ENCODE data around the gene ELOVL1.
"Not testable (repeated sequence)": the region's sequence is repeated elsewhere in the genome, so short reads cannot be mapped to it uniquely, and the experiment has no call there.

The ELOVL1 gene

GRCh38 chr1:43379476-43379875, 11.7 kb upstream of the ELOVL1 start:
- Histone ChIP-seq H3K4me1 (ENCODE audit: insufficient read depth, low read length) (no peaks in the 10 kb centered on the region), H3K9me3 (ENCODE audit: insufficient read depth, low read depth, low read length) (no peaks in the 10 kb centered on the region), H3K36me3 (ENCODE audit: insufficient read depth, low read length) (peaks cover 23% of the 10 kb centered on the region), H3K4me3 (ENCODE audit: low read length) (no peak overlapping the region), H3K9ac (ENCODE audit: low read depth, low read length) (no peak overlapping the region), H3K27ac (ENCODE audit: low read depth, low read length) (no peak overlapping the region), H3K27me3 (ENCODE audit: insufficient read depth, low read length) (no peaks in the 10 kb centered on the region)
- 97% methylated on average over 1 of the region's 1 CpG for WGBS

- Histone ChIP-seq H3K27me3 (ENCODE audit: insufficient read depth, low read length) (no peaks in the 10 kb centered on the region), H3K4me1 (ENCODE audit: insufficient read depth, low read length) (no peaks in the 10 kb centered on the region), H3K9ac (ENCODE audit: low read depth, low read length) (no peak overlapping the region), H3K36me3 (ENCODE audit: insufficient read depth, low read length) (peaks cover 7% of the 10 kb centered on the region; the same call in 1 of the 2 replicates), H3K9me3 (ENCODE audit: insufficient read depth, low read depth, low read length) (no peaks in the 10 kb centered on the region), H3K27ac (ENCODE audit: low read depth, low read length) (no peak overlapping the region), H3K4me3 (ENCODE audit: low read length) (no peak overlapping the region)
- WGBS = no CpG with 5 or more reads among the region's 1 CpG
Observed at GRCh38 chr1:43377831-43378230, 10.0 kb upstream of the ELOVL1 start.

GRCh38 chr1:43376723-43377235, 9.0 kb upstream of the ELOVL1 start:
- H3K36me3 ChIP-seq (ENCODE audit: insufficient read depth, low read length) = no peaks in the 10 kb centered on the region
- H3K9ac ChIP-seq (ENCODE audit: low read depth, low read length) = no peak overlapping the region
- 93% methylated on average over 7 of the region's 7 CpGs for WGBS
- no peak overlapping the region for H3K4me3 ChIP-seq (ENCODE audit: low read length)
- H3K4me1 ChIP-seq (ENCODE audit: insufficient read depth, low read length) = no peaks in the 10 kb centered on the region
- no peaks in the 10 kb centered on the region for H3K9me3 ChIP-seq (ENCODE audit: insufficient read depth, low read depth, low read length)
- H3K27ac ChIP-seq (ENCODE audit: low read depth, low read length) = no peak overlapping the region
- no peaks in the 10 kb centered on the region for H3K27me3 ChIP-seq (ENCODE audit: insufficient read depth, low read length)

- 84% methylated on average over 4 of the region's 4 CpGs for WGBS
Observed at GRCh38 chr1:43373066-43373940, 5.5 kb upstream of the ELOVL1 start.

GRCh38 chr1:43372172-43372571, 4.4 kb upstream of the ELOVL1 start:
- H3K36me3 ChIP-seq (ENCODE audit: insufficient read depth, low read length) = no peaks in the 10 kb centered on the region
- no peak overlapping the region for H3K27ac ChIP-seq (ENCODE audit: low read depth, low read length)
- peaks cover 6% of the 10 kb centered on the region for H3K4me1 ChIP-seq (ENCODE audit: insufficient read depth, low read length)
- no peak overlapping the region for H3K9ac ChIP-seq (ENCODE audit: low read depth, low read length)
- 90% methylated on average over 5 of the region's 5 CpGs for WGBS
- no peaks in the 10 kb centered on the region for H3K27me3 ChIP-seq (ENCODE audit: insufficient read depth, low read length)
- no peak overlapping the region for H3K4me3 ChIP-seq (ENCODE audit: low read length)
- H3K9me3 ChIP-seq (ENCODE audit: insufficient read depth, low read depth, low read length) = no peaks in the 10 kb centered on the region

More at GRCh38 chr1:43373066-43373940, 5.5 kb upstream of the ELOVL1 start:
- no peak overlapping the region for H3K4me3 ChIP-seq (ENCODE audit: low read length)
- H3K9ac ChIP-seq (ENCODE audit: low read depth, low read length) = no peak overlapping the region
- no peak overlapping the region for H3K27ac ChIP-seq (ENCODE audit: low read depth, low read length)
- H3K9me3 ChIP-seq (ENCODE audit: insufficient read depth, low read depth, low read length) = no peaks in the 10 kb centered on the region
- no peaks in the 10 kb centered on the region for H3K36me3 ChIP-seq (ENCODE audit: insufficient read depth, low read length)
- H3K27me3 ChIP-seq (ENCODE audit: insufficient read depth, low read length) = no peaks in the 10 kb centered on the region
- H3K4me1 ChIP-seq (ENCODE audit: insufficient read depth, low read length) = peaks cover 6% of the 10 kb centered on the region

- no peak overlapping the region for H3K27ac ChIP-seq (ENCODE audit: low read depth, low read length)
- H3K4me3 ChIP-seq (ENCODE audit: low read length) = no peak overlapping the region
- peaks cover 11% of the 10 kb centered on the region for H3K4me1 ChIP-seq (ENCODE audit: insufficient read depth, low read length)
- no peaks in the 10 kb centered on the region for H3K36me3 ChIP-seq (ENCODE audit: insufficient read depth, low read length)
- H3K9ac ChIP-seq (ENCODE audit: low read depth, low read length) = no peak overlapping the region
- no peaks in the 10 kb centered on the region for H3K27me3 ChIP-seq (ENCODE audit: insufficient read depth, low read length)
- no peaks in the 10 kb centered on the region for H3K9me3 ChIP-seq (ENCODE audit: insufficient read depth, low read depth, low read length)
- 79% methylated on average over 4 of the region's 4 CpGs for WGBS
Observed at GRCh38 chr1:43370564-43370963, 2.8 kb upstream of the ELOVL1 start.

GRCh38 chr1:43369779-43370178, 2.0 kb upstream of the ELOVL1 start:
- not testable (repeated sequence) for H3K27me3 ChIP-seq (ENCODE audit: insufficient read depth, low read length)

GRCh38 chr1:43368646-43369020, 822 bp upstream of the ELOVL1 start:
- Histone ChIP-seq H3K9ac (ENCODE audit: low read depth, low read length) (peak overlapping the region; percentile 81), H3K36me3 (ENCODE audit: insufficient read depth, low read length) (peaks cover 18% of the 10 kb centered on the region), H3K4me3 (ENCODE audit: low read length) (peak overlapping the region; percentile 92), H3K27me3 (ENCODE audit: insufficient read depth, low read length) (no peaks in the 10 kb centered on the region), H3K9me3 (ENCODE audit: insufficient read depth, low read depth, low read length) (no peaks in the 10 kb centered on the region), H3K27ac (ENCODE audit: low read depth, low read length) (peak overlapping the region; percentile 93), H3K4me1 (ENCODE audit: insufficient read depth, low read length) (peaks cover 15% of the 10 kb centered on the region)
- WGBS = 30% methylated on average over 5 of the region's 6 CpGs

More at GRCh38 chr1:43369779-43370178, 2.0 kb upstream of the ELOVL1 start:
- H3K9me3 ChIP-seq (ENCODE audit: insufficient read depth, low read depth, low read length); H3K4me3 ChIP-seq (ENCODE audit: low read length); H3K9ac ChIP-seq (ENCODE audit: low read depth, low read length); H3K27ac ChIP-seq (ENCODE audit: low read depth, low read length); H3K36me3 ChIP-seq (ENCODE audit: insufficient read depth, low read length): not testable (repeated sequence)
- peaks cover 15% of the 10 kb centered on the region for H3K4me1 ChIP-seq (ENCODE audit: insufficient read depth, low read length)
- WGBS = 99% methylated on average over 5 of the region's 6 CpGs

GRCh38 chr1:43367026-43367903, 546 bp downstream of the ELOVL1 start:
- Histone ChIP-seq H3K4me1 (ENCODE audit: insufficient read depth, low read length) (peaks cover 15% of the 10 kb centered on the region), H3K27me3 (ENCODE audit: insufficient read depth, low read length) (no peaks in the 10 kb centered on the region), H3K27ac (ENCODE audit: low read depth, low read length) (peak overlapping the region; percentile 84; the same call in 1 of the 2 replicates), H3K9me3 (ENCODE audit: insufficient read depth, low read depth, low read length) (no peaks in the 10 kb centered on the region), H3K36me3 (ENCODE audit: insufficient read depth, low read length) (peaks cover 31% of the 10 kb centered on the region), H3K4me3 (ENCODE audit: low read length) (peak overlapping the region; percentile 92), H3K9ac (ENCODE audit: low read depth, low read length) (peak overlapping the region; percentile 77)
- WGBS = 4% methylated on average over 48 of the region's 48 CpGs

- H3K4me1 ChIP-seq (ENCODE audit: insufficient read depth, low read length) = peaks cover 15% of the 10 kb centered on the region
- H3K9ac ChIP-seq (ENCODE audit: low read depth, low read length) = 0 out of 2 replicates have a peak overlapping the region, but pooled peaks have one; percentile 77
- no peaks in the 10 kb centered on the region for H3K9me3 ChIP-seq (ENCODE audit: insufficient read depth, low read depth, low read length)
- H3K36me3 ChIP-seq (ENCODE audit: insufficient read depth, low read length) = peaks cover 37% of the 10 kb centered on the region
- peak overlapping the region; percentile 92 for H3K4me3 ChIP-seq (ENCODE audit: low read length)
- 24% methylated on average over 4 of the region's 5 CpGs for WGBS
- no peak overlapping the region for H3K27ac ChIP-seq (ENCODE audit: low read depth, low read length)
- no peaks in the 10 kb centered on the region for H3K27me3 ChIP-seq (ENCODE audit: insufficient read depth, low read length)
Observed at GRCh38 chr1:43366601-43367025, 1.2 kb downstream of the ELOVL1 start.

GRCh38 chr1:43366179-43366578, 1.6 kb downstream of the ELOVL1 start:
- peak overlapping the region; percentile 92 for H3K4me3 ChIP-seq (ENCODE audit: low read length)

More at GRCh38 chr1:43366179-43366578, 1.6 kb downstream of the ELOVL1 start:
- no peaks in the 10 kb centered on the region for H3K9me3 ChIP-seq (ENCODE audit: insufficient read depth, low read depth, low read length)
- peaks cover 15% of the 10 kb centered on the region for H3K4me1 ChIP-seq (ENCODE audit: insufficient read depth, low read length)
- H3K27ac ChIP-seq (ENCODE audit: low read depth, low read length) = no peak overlapping the region
- peaks cover 41% of the 10 kb centered on the region for H3K36me3 ChIP-seq (ENCODE audit: insufficient read depth, low read length)
- 35% methylated on average over 11 of the region's 11 CpGs for whole genome bisulfite sequencing
- no peak overlapping the region for H3K9ac ChIP-seq (ENCODE audit: low read depth, low read length)
- H3K27me3 ChIP-seq (ENCODE audit: insufficient read depth, low read length) = no peaks in the 10 kb centered on the region

Measured in HUES64 (cell line).